SK-N-MC (cell line): Measurements from ENCODE around the gene PCGF1.

Source experiments
- EZH2 ChIP-seq: fragments of 200-600 bp; sonication (generic); IDR thresholded peaks from one replicate; pipeline ENCODE4 v1.6.1; 2017; ENCODE audit warnings: antibody characterized with exemption
- FOXP2 ChIP-seq: optimal IDR thresholded peaks from 2 replicates; pipeline ENCODE3; 2011; ENCODE audit warnings: mild to moderate bottlenecking, moderate library complexity; ENCODE audit not compliant: insufficient read depth; ENCODE audit errors: extremely low read length, control extremely low read depth
- POLR2AphosphoS5 ChIP-seq: IDR thresholded peaks from 2 replicates; pipeline ENCODE4 v1.6.1; 2012; ENCODE audit warnings: mild to moderate bottlenecking, low read depth, low read length, borderline replicate concordance

GRCh38 chr2:74551942-74552913, 44.7 kb upstream of the PCGF1 start:
- TF ChIP-seq EZH2 (no peak), POLR2AphosphoS5 (no peak), FOXP2 (no peak)
